ENCODE data around the gene BPHL. TPM values are rescaled to one million over a fixed set of nuclear protein-coding genes. Genes with fewer than 3 reads are reported as not detected.

BPHL gene
- total and polyA plus RNA-seq, 2 of the 4 experiments (the other 2 are of a cell fraction), result 14.7 to 16.3 TPM

- Histone ChIP-seq H2AK5ac (ENCODE audit: low read depth, low read length) (no peak overlapping the region), H3K9me1 (ENCODE audit: insufficient read depth, low read length) (peaks cover 5% of the 10 kb centered on the region; the same call in 1 of the 2 replicates), H3K56ac (ENCODE audit: extremely low read depth, insufficient read depth, low read length) (peak overlapping the region; percentile 33), H3K4ac (ENCODE audit: low read depth, low read length) (peak overlapping the region; percentile 82), H2BK20ac (ENCODE audit: low read depth, low read length) (no peak overlapping the region), H3K14ac (replicated peaks; ENCODE audit: low read depth, low read length) (peak overlapping the region; percentile 85), H3K23ac (ENCODE audit: low read depth, low read length) (peak overlapping the region; percentile 64), H3K9ac (ENCODE audit: low read depth, low read length) (peak overlapping the region; percentile 73), H2BK120ac (ENCODE audit: low read depth, low read length) (no peak overlapping the region; the same call in 1 of the 2 replicates), H3K4me2 (ENCODE audit: low read depth, low read length) (peak overlapping the region; percentile 95), H4K20me1 (ENCODE audit: insufficient read depth, low read length) (no peaks in the 10 kb centered on the region), H3K79me1 (ENCODE audit: low read depth in 1 of 2, low read length in 2 of 2) (peaks cover 0 to 12% of the 10 kb centered on the region in 2 experiments; a peak in 2 of 4 replicates), H3K36me3 (ENCODE audit: control insufficient read depth, insufficient read depth, low read length) (no peaks in the 10 kb centered on the region), H4K5ac (ENCODE audit: low read depth, low read length) (peak overlapping the region; percentile 77; the same call in 1 of the 2 replicates), H2AFZ (replicated peaks; ENCODE audit: low read length, poor library complexity) (peak overlapping the region; percentile 85), H4K91ac (ENCODE audit: insufficient read depth, low read depth, low read length) (0 out of 2 replicates have a peak overlapping the region, but pooled peaks have one; percentile 10), H3K4me3 (ENCODE audit: insufficient read depth, low read depth, low read length) (peak overlapping the region; percentile 89), H2BK5ac (ENCODE audit: low read depth, low read length, poor library complexity, severe bottlenecking) (peak overlapping the region; percentile 65), H3K27ac (ENCODE audit: insufficient read depth, low read length) (peak overlapping the region; percentile 24; the same call in 1 of the 2 replicates), H3K27me3 (ENCODE audit: control insufficient read depth, insufficient read depth, low read length) (no peaks in the 10 kb centered on the region), H2AK9ac (replicated peaks; ENCODE audit: low read depth, low read length, poor library complexity) (peak overlapping the region; percentile 17), H3K18ac (ENCODE audit: low read depth, low read length) (peak overlapping the region; percentile 85; the same call in 1 of the 2 replicates), H3K9me3 (ENCODE audit: control insufficient read depth, insufficient read depth, low read length) (no peaks in the 10 kb centered on the region), H2BK15ac (ENCODE audit: low read depth, low read length) (no peak overlapping the region), H4K8ac (ENCODE audit: low read depth in 2 of 2, low read length in 2 of 2) (peak overlapping the region; percentile 15 to 92; a peak in 3 of 4 replicates), H3K4me1 (ENCODE audit: control insufficient read depth, insufficient read depth, low read length) (peaks cover 2% of the 10 kb centered on the region)
- CTCF ChIA-PET, result no interaction called here
- in situ Hi-C loops (cut with MboI; ENCODE audit: low sequenced_read_pairs), result no loop called here
- dilution Hi-C loops (cut with HindIII; ENCODE audit: low sequenced_read_pairs, unreplicated experiment), result no loop called here
- POLR2A ChIA-PET (ENCODE audit: unreplicated experiment), result no interaction called here
- TF ChIP-seq POLR2A (IDR thresholded peaks at IDR 0.05; ENCODE audit: low read depth, low read length), result no peak
- no peak for TF ChIP-seq CHD1 (IDR thresholded peaks at IDR 0.05; ENCODE audit: low read depth, low read length)
- no peak for TF ChIP-seq RFX5 (IDR thresholded peaks at IDR 0.05; ENCODE audit: low read depth, low read length)
- TF ChIP-seq SMC3 (IDR thresholded peaks at IDR 0.05; ENCODE audit: low read depth, low read length), result no peak
- no peak for TF ChIP-seq RAD21 (IDR thresholded peaks at IDR 0.05; ENCODE audit: low read length)
- TF ChIP-seq NFE2L2 (IDR thresholded peaks at IDR 0.05; ENCODE audit: low read depth, low read length), result no peak
- TF ChIP-seq MXI1 (IDR thresholded peaks at IDR 0.05; ENCODE audit: borderline replicate concordance, low read depth, low read length), result no peak
- no peak for TF ChIP-seq BHLHE40 (IDR thresholded peaks at IDR 0.05; ENCODE audit: low read depth, low read length)
- TF ChIP-seq USF2 (IDR thresholded peaks at IDR 0.05; ENCODE audit: low read depth, low read length), result no peak
- no peak for TF ChIP-seq MAZ (IDR thresholded peaks at IDR 0.05; ENCODE audit: borderline replicate concordance, low read depth, low read length)
- TF ChIP-seq ELK1 (IDR thresholded peaks at IDR 0.05; ENCODE audit: borderline replicate concordance, low read depth, low read length), result no peak
- TF ChIP-seq CTCF (conservative IDR thresholded peaks at IDR 0.05; ENCODE audit: low read depth, low read length), result no peak
- no peak for TF ChIP-seq RCOR1 (IDR thresholded peaks at IDR 0.05; ENCODE audit: insufficient replicate concordance, low read length)
- no peak for TF ChIP-seq CEBPB (IDR thresholded peaks at IDR 0.05; ENCODE audit: low read depth, low read length)
- no peak for TF ChIP-seq MAFK (IDR thresholded peaks at IDR 0.05; ENCODE audit: low read depth, low read length)
- TF ChIP-seq FOS (IDR thresholded peaks at IDR 0.05; ENCODE audit: low read depth, low read length), result no peak
- DNase-seq (no peak), ATAC-seq (ENCODE audit: low read depth) (no peak)
- no CpG with 5 or more reads among the region's 13 CpGs for WGBS, 2 experiments (ENCODE audit: extremely low coverage in 2 of 2, insufficient read length in 1 of 2)
- intact Hi-C loops (cut with micrococcal nuclease), result no loop called here
- BruUV-seq (replicated peaks), result no TSS peak
Measured at GRCh38 chr6:3163248-3163594, 44.7 kb downstream of the BPHL start.

Measured in IMR-90 (cell line).